GM18498 (cell line): ENCODE data around the gene TOLLIP.

Source experiments
- ATAC-seq: cut with Tn5 transposase; IDR thresholded peaks from one replicate; pipeline ENCODE4 v1.9.1; 2021; ENCODE audit warnings: mild to moderate bottlenecking, moderate library complexity; ENCODE audit not compliant: unreplicated experiment

The TOLLIP gene

GRCh38 chr11:1317993-1318392 lies 8.6 kb upstream of the TOLLIP start:
- no peak for ATAC-seq

- ATAC-seq, result no peak
Measured at GRCh38 chr11:1317432-1317831, 8.0 kb upstream of the TOLLIP start.

GRCh38 chr11:1310772-1311468 lies 1.5 kb upstream of the TOLLIP start:
- ATAC-seq, result no peak

- no peak for ATAC-seq
Measured at GRCh38 chr11:1310318-1310687, 871 bp upstream of the TOLLIP start.

- peak; percentile 47 for ATAC-seq
Measured at GRCh38 chr11:1308743-1309497, 512 bp downstream of the TOLLIP start.

- ATAC-seq, result no peak
Measured at GRCh38 chr11:1307998-1308742, 1.3 kb downstream of the TOLLIP start.

- no peak for ATAC-seq
Measured at GRCh38 chr11:1307163-1307870, 2.1 kb downstream of the TOLLIP start.

GRCh38 chr11:1306186-1307162 lies 3.0 kb downstream of the TOLLIP start:
- ATAC-seq, result no peak

- ATAC-seq, result no peak
Measured at GRCh38 chr11:1305501-1306056, 3.9 kb downstream of the TOLLIP start.

- no peak for ATAC-seq
Measured at GRCh38 chr11:1305063-1305495, 4.4 kb downstream of the TOLLIP start.

GRCh38 chr11:1304380-1304779 lies 5.1 kb downstream of the TOLLIP start:
- no peak for ATAC-seq

- no peak for ATAC-seq
Measured at GRCh38 chr11:1303973-1304372, 5.5 kb downstream of the TOLLIP start.

- no peak for ATAC-seq
Measured at GRCh38 chr11:1303126-1303821, 6.2 kb downstream of the TOLLIP start.

- no peak for ATAC-seq
Measured at GRCh38 chr11:1302461-1303125, 6.8 kb downstream of the TOLLIP start.

GRCh38 chr11:1302041-1302460 lies 7.4 kb downstream of the TOLLIP start:
- no peak for ATAC-seq

GRCh38 chr11:1301220-1302000 lies 8.0 kb downstream of the TOLLIP start:
- no peak for ATAC-seq

- ATAC-seq, result no peak
Measured at GRCh38 chr11:1300569-1301187, 8.8 kb downstream of the TOLLIP start.
